GM18519 (cell line): ENCODE measurements around the gene EEF1AKMT3.

Experiments
- ATAC-seq: cut with Tn5 transposase; IDR thresholded peaks from one replicate; pipeline ENCODE4 v1.9.1; 2021; ENCODE audit warnings: mild to moderate bottlenecking, moderate library complexity; ENCODE audit not compliant: unreplicated experiment, low FRiP score

Gene EEF1AKMT3

DNA sequence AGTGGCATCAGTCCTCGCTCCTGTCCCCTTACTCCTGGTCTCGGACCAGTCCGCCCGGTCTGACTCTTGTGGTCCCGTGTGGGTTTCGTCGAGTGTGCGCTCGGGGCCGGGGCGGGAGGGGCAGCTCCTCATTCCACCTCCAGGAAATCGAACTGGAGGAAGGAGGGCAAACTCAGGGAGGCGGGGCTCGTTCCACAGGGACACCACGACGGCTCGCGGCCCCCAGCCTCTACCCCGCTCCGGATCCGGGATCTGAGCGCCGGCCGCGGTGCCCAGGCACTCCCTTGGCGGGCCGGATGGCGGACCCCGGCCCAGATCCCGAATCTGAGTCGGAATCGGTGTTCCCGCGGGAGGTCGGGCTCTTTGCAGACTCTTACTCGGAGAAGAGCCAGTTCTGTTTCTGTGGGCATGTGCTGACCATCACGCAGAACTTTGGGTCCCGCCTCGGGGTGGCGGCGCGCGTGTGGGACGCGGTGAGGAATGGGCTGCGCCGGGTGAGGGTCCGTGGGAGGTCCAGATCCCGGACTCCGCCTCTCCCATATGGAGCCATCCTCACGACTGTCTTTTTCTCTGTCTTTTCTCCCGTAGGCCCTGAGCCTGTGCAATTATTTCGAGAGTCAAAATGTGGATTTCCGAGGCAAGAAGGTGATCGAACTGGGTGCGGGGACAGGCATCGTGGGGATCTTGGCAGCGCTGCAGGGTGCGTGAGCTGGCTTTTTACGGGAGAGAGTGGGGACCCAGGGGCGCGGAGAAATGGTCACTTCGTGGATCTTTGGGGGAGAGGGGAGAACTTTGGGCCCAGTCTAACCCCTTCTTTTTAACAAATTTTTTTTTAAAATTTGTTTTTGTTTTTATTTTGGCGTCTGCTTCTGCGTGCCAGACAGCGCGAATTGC lies at the start of gene EEF1AKMT3:
Gene EEF1AKMT3, plus strand, starts transcription at position 186 of the 894 bp plus-strand sequence. Its CDS starts 111 bp downstream, at position 297.
- ATAC-seq, result no peak

GRCh38 chr12:57722716-57723629 lies 49.4 kb upstream of the EEF1AKMT3 start:
- ATAC-seq, result no peak

GRCh38 chr12:57723630-57723962 lies 48.8 kb upstream of the EEF1AKMT3 start:
- ATAC-seq, result no peak

- no peak for ATAC-seq
Observed at GRCh38 chr12:57724003-57724935, 48.1 kb upstream of the EEF1AKMT3 start.

DNA sequence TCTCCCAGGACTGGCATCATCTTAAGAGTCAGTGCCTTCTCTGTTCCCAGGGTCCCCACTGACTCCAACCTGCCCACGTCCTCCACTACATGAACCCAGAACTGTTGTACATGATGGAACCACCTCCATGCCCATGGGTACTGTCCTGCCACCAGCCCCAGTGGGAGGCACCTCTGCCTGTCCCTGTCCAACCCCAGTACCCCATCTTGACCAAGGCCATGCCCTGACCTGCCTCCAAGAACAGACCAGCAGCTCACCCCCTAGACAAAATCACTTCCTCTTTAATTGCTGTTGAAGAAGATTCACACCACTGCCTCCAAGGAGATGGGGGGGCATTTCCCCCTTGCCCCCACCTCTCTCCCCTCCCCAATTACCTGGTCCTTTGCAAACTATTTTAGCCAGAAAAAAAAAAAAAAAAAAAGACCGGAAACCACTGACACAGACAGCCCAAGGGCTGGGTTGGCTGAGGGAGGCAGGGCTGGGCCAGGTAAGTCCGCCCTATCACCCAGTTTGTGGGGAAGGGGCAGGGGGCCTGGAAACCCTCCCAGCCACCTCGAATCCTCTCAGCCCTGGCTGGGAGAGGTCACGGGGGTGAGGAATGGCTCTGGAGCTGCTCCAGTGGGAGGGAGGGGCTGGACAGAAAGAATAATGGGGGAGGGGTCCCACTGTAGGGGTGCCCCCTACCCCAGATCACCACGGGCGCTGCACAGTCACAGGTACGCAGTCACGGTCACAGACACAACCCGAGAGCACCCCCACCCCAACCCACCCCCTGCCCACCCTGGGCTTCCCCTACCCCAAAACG lies 47.3 kb upstream of the EEF1AKMT3 start:
- no peak for ATAC-seq

GRCh38 chr12:57725851-57726150 lies 46.6 kb upstream of the EEF1AKMT3 start:
- ATAC-seq, result no peak

GRCh38 chr12:57726151-57726883 lies 46.1 kb upstream of the EEF1AKMT3 start:
- ATAC-seq, result no peak

- no peak for ATAC-seq
Observed at GRCh38 chr12:57726884-57727757, 45.3 kb upstream of the EEF1AKMT3 start.

GRCh38 chr12:57727758-57728395 lies 44.5 kb upstream of the EEF1AKMT3 start:
- no peak for ATAC-seq

GRCh38 chr12:57729321-57729844 lies 43.0 kb upstream of the EEF1AKMT3 start:
- no peak for ATAC-seq

DNA sequence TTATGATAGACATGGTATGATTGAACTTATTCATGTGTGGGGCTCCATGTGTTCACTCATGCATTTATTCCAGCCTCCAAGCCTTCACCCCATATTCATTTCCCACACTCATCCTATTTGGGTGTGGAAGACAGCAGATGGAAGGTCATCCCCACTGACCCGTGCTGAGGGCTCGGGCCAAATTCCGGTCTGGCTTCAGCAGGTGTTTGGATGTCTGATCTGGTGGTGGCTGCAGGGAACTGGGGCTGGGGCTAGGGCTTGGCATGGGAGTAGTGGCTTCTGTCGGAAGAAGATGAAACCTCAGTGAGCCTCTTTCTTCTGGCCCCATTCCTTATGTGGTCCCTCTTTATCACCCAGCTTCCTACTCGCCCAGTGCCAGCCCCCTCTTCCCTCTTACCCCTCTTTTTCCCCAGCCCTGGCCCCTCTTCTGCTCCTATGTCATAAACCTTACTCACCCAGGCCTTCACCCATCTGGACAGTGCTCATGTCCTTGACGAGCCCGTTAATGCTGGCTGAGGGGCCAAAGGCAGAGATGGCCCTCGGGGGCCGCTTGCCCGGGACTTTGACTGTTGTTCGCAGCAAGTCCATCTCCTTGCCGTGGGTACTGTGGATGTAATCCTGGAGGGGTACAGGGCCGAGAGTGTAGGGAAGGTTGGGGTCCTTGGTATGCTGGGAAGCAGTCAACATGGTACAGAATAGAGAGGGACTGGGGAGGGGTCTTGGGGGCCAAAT lies 41.9 kb upstream of the EEF1AKMT3 start:
- no peak for ATAC-seq

GRCh38 chr12:57731411-57732080 lies 40.9 kb upstream of the EEF1AKMT3 start:
- ATAC-seq, result no peak

DNA sequence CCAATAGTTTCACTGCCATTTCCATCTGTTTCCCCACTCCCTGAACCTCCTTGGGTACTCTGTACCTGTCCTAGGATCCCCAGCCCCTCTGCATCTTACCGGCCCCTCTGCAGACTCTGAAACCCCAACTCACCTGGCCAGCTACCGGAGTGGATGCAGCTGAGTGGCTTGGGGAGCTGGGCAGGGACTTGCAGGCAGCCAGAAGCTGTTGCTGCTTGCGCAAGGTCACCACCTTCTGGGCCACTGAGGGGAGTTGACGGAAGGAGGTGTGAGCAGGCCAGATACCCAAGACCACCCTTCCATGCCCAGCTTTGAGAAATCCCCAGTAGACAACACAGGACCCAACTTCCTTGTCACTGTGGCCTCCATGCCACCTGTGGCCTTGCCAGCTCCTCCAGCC lies 40.1 kb upstream of the EEF1AKMT3 start:
- ATAC-seq, result no peak

- ATAC-seq, result no peak
Observed at GRCh38 chr12:57732726-57733593, 39.5 kb upstream of the EEF1AKMT3 start.

DNA sequence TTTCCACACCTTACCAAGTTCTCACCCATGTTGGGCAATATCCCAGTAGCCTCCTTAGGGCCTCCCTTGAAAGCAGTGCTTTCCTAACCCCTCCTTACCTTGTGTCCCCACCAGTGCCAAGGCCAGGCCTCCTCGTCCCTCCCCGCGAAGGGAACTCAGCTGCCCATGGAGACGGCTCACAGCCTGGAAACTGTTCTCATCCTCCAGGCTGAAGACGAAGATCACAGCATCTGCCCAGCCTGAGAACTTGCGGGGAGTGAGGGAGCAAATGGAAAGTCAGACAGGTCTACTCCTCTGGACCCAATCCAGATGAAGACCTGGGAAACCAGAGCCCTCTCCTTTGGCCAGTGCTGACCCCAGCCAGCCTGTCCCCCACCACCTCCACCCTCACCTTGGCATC lies 38.5 kb upstream of the EEF1AKMT3 start:
- ATAC-seq, result no peak
